A549 (cell line): ENCODE data around the gene MBLAC1. TPM values are rescaled to one million over a fixed set of nuclear protein-coding genes. Genes with fewer than 3 reads are reported as not detected.

Source experiments
- ATAC-seq, 2 experiments: fragments of 200-7000 bp in 1 of 2; fragments of >200 bp in 1 of 2; cut with Nextera tagmentation in 1 of 2; cut with Tn5 transposase in 1 of 2; 3 replicates each; pipeline versions ENCODE4 v1.8.0 to v1.9.1; 2018 to 2020; ENCODE audit warnings: mild to moderate bottlenecking in 1 of 2, moderate library complexity in 1 of 2
- CTCF ChIA-PET: fragments of 300-600 bp; sonication (Branson Sonifier 250); formaldehyde crosslinking; extraction: SDS; loops from one replicate; lab custom pipeline; 2021; ENCODE audit warnings: antibody characterized with exemption, inconsistent platforms; lab: Yijun Ruan, JAX
- POLR2A ChIA-PET: fragments of 350-600 bp; formaldehyde crosslinking; extraction: SDS; loops from one replicate; lab custom pipeline; 2021; ENCODE audit warnings: antibody characterized with exemption, inconsistent platforms; lab: Yijun Ruan, JAX
- DNase-seq, 2 experiments: peaks; one replicate each; pipeline versions ENCODE4 v3.0.0 to v3.0.0-alpha.2; 2011 to 2016; ENCODE audit warnings: low read depth in 1 of 2, low spot score in 1 of 2
- FAIRE-seq: peaks from 2 replicates; lab custom pipeline; 2011; peaks lifted over from hg19 to GRCh38; lab: Jason Lieb, UNC
- H3K27ac ChIP-seq, 2 experiments: fragments of >200 bp; sonication (Bioruptor Twin); formaldehyde crosslinking; 3 replicates each; pipeline ENCODE4 v1.5.1; 2016 to 2017
- H3K4me1 ChIP-seq: fragments of >200 bp; sonication (Bioruptor Twin); formaldehyde crosslinking; 3 replicates; pipeline ENCODE4 v1.6.1; 2016
- H3K4me2 ChIP-seq: fragments of >200 bp; sonication (Bioruptor Twin); formaldehyde crosslinking; 3 replicates; pipeline ENCODE4 v1.6.1; 2016
- H3K4me3 ChIP-seq: fragments of >200 bp; sonication (Bioruptor Twin); formaldehyde crosslinking; 3 replicates; pipeline ENCODE4 v1.5.1; 2016
- H3K9me3 ChIP-seq: fragments of >200 bp; sonication (Bioruptor Twin); formaldehyde crosslinking; 3 replicates; pipeline ENCODE4 v1.6.1; 2016
- BHLHE40 ChIP-seq: IDR thresholded peaks from 2 replicates; pipeline ENCODE4 v1.6.1; 2012; ENCODE audit warnings: low read depth, low read length, inconsistent platforms
- CHD2 ChIP-seq: fragments of 150-350 bp; IDR thresholded peaks from 2 replicates; pipeline ENCODE4 v1.6.1; 2014; ENCODE audit warnings: low read length; ENCODE audit not compliant: partially characterized antibody
- CHD4 ChIP-seq: fragments of 200-600 bp; sonication (generic); IDR thresholded peaks from 2 replicates; pipeline ENCODE4 v1.6.1; 2016; ENCODE audit warnings: antibody characterized with exemption, mild to moderate bottlenecking, borderline replicate concordance
- EHMT2 ChIP-seq: fragments of 200-600 bp; sonication (generic); IDR thresholded peaks from 2 replicates; pipeline ENCODE4 v1.6.1; 2016; ENCODE audit warnings: antibody characterized with exemption, low read depth, mild to moderate bottlenecking, moderate library complexity
- ESRRA ChIP-seq: fragments of 150-350 bp; IDR thresholded peaks from 2 replicates; pipeline ENCODE4 v1.6.1; 2014; ENCODE audit warnings: mild to moderate bottlenecking, low read length, borderline replicate concordance
- FOSB ChIP-seq: fragments of 250-450 bp; sonication (Bioruptor Pico); IDR thresholded peaks from 2 replicates; pipeline ENCODE4 v1.5.0; 2020; ENCODE audit warnings: mild to moderate bottlenecking, moderate library complexity
- HDAC2 ChIP-seq: fragments of 200-600 bp; sonication (generic); IDR thresholded peaks from 2 replicates; pipeline ENCODE4 v1.6.1; 2016
- HES2 ChIP-seq: fragments of >200 bp; sonication (Bioruptor Twin); formaldehyde crosslinking; IDR thresholded peaks from 2 replicates; pipeline ENCODE4 v1.6.1; 2016
- HOXA7 ChIP-seq: fragments of 250-450 bp; sonication (Bioruptor Pico); IDR thresholded peaks from 2 replicates; pipeline ENCODE4 v1.5.0; 2020; ENCODE audit warnings: mild to moderate bottlenecking, moderate library complexity
- HOXB5 ChIP-seq: fragments of 250-450 bp; sonication (Bioruptor Pico); IDR thresholded peaks from 2 replicates; pipeline ENCODE4 v1.5.0; 2020; ENCODE audit warnings: mild to moderate bottlenecking, moderate library complexity
- MAFK ChIP-seq: fragments of 450-650 bp; IDR thresholded peaks from 2 replicates; pipeline ENCODE4 v1.6.1; 2014; ENCODE audit not compliant: partially characterized antibody
- MAZ ChIP-seq: fragments of 150-350 bp; IDR thresholded peaks from 2 replicates; pipeline ENCODE4 v1.6.1; 2014; ENCODE audit warnings: antibody characterized with exemption, low read depth, low read length, borderline replicate concordance
- MYC ChIP-seq: IDR thresholded peaks from 2 replicates; pipeline ENCODE4 v1.6.1; 2012; ENCODE audit warnings: mild to moderate bottlenecking, inconsistent platforms, low read length, improper control_type of control experiment, borderline replicate concordance
- NFE2L2 ChIP-seq: fragments of 150-350 bp; conservative IDR thresholded peaks from 2 replicates; pipeline ENCODE4 v1.6.1; 2014; ENCODE audit warnings: low read length
- NPAS2 ChIP-seq: fragments of 250-450 bp; sonication (Bioruptor Pico); IDR thresholded peaks from 2 replicates; pipeline ENCODE4 v1.8.0; 2022; ENCODE audit warnings: mild to moderate bottlenecking, moderate library complexity, borderline replicate concordance
- PHF8 ChIP-seq: fragments of 200-600 bp; sonication (generic); IDR thresholded peaks from 2 replicates; pipeline ENCODE4 v1.6.1; 2016; ENCODE audit warnings: low read depth, mild to moderate bottlenecking, antibody characterized with exemption, moderate library complexity, borderline replicate concordance
- POLR2AphosphoS2 ChIP-seq: conservative IDR thresholded peaks from 2 replicates; pipeline ENCODE4 v1.6.1; 2012; ENCODE audit warnings: low read length, improper control_type of control experiment, inconsistent platforms
- RNF2 ChIP-seq: fragments of 200-600 bp; sonication (generic); IDR thresholded peaks from 2 replicates; pipeline ENCODE4 v1.6.1; 2016; ENCODE audit warnings: low read depth, mild to moderate bottlenecking, antibody characterized with exemption, moderate library complexity, borderline replicate concordance
- TFCP2L1 ChIP-seq: fragments of 250-450 bp; sonication (Bioruptor Pico); IDR thresholded peaks from 2 replicates; pipeline ENCODE4 v1.5.0; 2021; ENCODE audit warnings: mild to moderate bottlenecking
- ZC3H11A ChIP-seq: fragments of 450-650 bp; IDR thresholded peaks from 2 replicates; pipeline ENCODE4 v1.6.1; 2014; ENCODE audit warnings: antibody characterized with exemption, mild to moderate bottlenecking
- ZSCAN20 ChIP-seq: fragments of 250-450 bp; sonication (Bioruptor Pico); IDR thresholded peaks from 2 replicates; pipeline ENCODE4 v1.8.0; 2022; ENCODE audit warnings: mild to moderate bottlenecking, moderate library complexity
- WGBS: methylation state at CpG from one replicate; pipeline ENCODE4 v1.1.6; 2017; ENCODE audit errors: missing lambda C conversion rate; 5-methylcytosine and 5-hydroxymethylcytosine counted together
- polyA plus RNA-seq, 4 experiments: library from polyadenylated mRNA; depleted of rRNA in 3 of 4; stranded (reverse); fragments of >200 nt; fragmentation: RNase III in 1 of 4; extraction: RNeasy Plus Mini Kit Qiagen cat#74134 plus additional on column Dnase treatment in 1 of 4; gene quantifications; 2 replicates in 3 of 4; 3 replicates in 1 of 4; pipeline ENCODE4 v1.2.3, GENCODE V29; 2011 to 2017
- TF ChIP-seq, protein P1 (sequence below): IDR thresholded peaks from 2 replicates; pipeline ENCODE4 v1.6.1; 2012
- TF ChIP-seq, protein P2 (sequence below): fragments of 250-450 bp; sonication (Bioruptor Pico); IDR thresholded peaks from 2 replicates; pipeline ENCODE4 v1.5.0; 2021; ENCODE audit warnings: mild to moderate bottlenecking, moderate library complexity, borderline replicate concordance
- TF ChIP-seq, protein P3 (sequence below): fragments of 200-600 bp; sonication (generic); IDR thresholded peaks from 2 replicates; pipeline ENCODE4 v1.6.1; 2016; ENCODE audit warnings: antibody characterized with exemption, mild to moderate bottlenecking, moderate library complexity
- TF ChIP-seq, protein P4 (sequence below): fragments of 150-350 bp; IDR thresholded peaks from 2 replicates; pipeline ENCODE4 v1.6.1; 2014; ENCODE audit warnings: low read depth, mild to moderate bottlenecking, low read length

MBLAC1 gene
- polyA plus RNA-seq, 2 of the 4 experiments (the other 2 are of a cell fraction), result 0.63 to 2.6 TPM

DNA sequence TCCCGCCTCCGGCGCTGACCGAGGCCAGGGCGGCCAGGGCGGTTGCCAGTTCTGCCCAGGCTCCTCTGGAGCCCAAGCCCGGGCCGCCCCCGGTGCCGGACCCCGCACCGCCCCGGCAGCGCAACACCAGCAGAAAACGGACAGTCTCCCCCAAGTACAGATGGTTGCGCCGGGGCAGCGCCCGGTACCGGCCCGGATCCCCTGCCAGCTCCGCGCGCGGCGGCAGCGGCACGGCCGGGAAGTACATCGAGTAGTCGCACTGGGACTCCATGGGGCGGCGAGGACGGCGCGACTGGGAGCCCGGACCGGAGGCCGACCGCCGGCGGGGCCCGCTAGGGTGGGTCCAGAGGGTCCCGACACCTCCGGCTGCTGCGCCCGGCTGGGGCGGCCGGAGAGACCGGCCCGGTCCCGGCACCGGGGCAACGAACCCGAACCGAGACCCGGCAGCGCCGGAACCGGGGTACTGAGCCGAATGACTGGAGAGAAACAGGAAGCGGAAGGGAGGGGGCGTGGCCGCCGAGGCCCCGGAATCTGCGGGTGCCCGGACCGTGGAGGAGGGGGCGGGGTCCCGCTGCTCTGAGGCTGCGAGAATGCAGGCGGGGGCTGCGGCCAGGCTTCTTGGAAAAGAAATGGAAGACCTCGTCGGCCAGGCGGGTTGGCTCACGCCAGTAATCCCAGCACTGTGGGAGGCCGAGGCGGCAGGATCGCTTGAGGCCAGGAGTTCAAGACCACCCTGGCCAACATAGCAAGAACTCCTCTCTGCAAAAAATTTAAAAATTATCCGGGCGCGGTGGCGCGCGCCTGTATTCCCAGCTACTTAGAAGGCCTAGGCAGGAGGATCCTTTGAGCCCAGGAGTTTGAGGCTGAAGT, 31.7 kb downstream of the MBLAC1 start, which contains the start of gene TRAPPC14 (continued):
- TF ChIP-seq CHD4 (peak; percentile 56; the same call in 1 of the 2 replicates), RNF2 (no peak), HOXA7 (CRISPR knock-in tag) (no peak), PHF8 (peak; percentile 53), MAZ (peak; percentile 48; the same call in 1 of the 2 replicates), HES2 (no peak), HOXB5 (CRISPR knock-in tag) (no peak)
- TF ChIP-seq, protein P1, sequence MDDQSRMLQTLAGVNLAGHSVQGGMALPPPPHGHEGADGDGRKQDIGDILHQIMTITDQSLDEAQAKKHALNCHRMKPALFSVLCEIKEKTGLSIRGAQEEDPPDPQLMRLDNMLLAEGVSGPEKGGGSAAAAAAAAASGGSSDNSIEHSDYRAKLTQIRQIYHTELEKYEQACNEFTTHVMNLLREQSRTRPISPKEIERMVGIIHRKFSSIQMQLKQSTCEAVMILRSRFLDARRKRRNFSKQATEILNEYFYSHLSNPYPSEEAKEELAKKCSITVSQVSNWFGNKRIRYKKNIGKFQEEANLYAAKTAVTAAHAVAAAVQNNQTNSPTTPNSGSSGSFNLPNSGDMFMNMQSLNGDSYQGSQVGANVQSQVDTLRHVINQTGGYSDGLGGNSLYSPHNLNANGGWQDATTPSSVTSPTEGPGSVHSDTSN, result no peak

GRCh38 chr7:100159099-100159623, 32.4 kb downstream of the MBLAC1 start:
- FAIRE-seq (no peak), ATAC-seq (peak in 1 of 2 experiments; percentile 2; a peak in 1 of 6 replicates), DNase-seq (peak in 1 of 2 experiments; percentile 41)
- TF ChIP-seq, protein P2, sequence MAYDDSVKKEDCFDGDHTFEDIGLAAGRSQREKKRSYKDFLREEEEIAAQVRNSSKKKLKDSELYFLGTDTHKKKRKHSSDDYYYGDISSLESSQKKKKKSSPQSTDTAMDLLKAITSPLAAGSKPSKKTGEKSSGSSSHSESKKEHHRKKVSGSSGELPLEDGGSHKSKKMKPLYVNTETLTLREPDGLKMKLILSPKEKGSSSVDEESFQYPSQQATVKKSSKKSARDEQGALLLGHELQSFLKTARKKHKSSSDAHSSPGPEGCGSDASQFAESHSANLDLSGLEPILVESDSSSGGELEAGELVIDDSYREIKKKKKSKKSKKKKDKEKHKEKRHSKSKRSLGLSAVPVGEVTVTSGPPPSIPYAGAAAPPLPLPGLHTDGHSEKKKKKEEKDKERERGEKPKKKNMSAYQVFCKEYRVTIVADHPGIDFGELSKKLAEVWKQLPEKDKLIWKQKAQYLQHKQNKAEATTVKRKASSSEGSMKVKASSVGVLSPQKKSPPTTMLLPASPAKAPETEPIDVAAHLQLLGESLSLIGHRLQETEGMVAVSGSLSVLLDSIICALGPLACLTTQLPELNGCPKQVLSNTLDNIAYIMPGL, result no peak
- TF ChIP-seq, protein P3, sequence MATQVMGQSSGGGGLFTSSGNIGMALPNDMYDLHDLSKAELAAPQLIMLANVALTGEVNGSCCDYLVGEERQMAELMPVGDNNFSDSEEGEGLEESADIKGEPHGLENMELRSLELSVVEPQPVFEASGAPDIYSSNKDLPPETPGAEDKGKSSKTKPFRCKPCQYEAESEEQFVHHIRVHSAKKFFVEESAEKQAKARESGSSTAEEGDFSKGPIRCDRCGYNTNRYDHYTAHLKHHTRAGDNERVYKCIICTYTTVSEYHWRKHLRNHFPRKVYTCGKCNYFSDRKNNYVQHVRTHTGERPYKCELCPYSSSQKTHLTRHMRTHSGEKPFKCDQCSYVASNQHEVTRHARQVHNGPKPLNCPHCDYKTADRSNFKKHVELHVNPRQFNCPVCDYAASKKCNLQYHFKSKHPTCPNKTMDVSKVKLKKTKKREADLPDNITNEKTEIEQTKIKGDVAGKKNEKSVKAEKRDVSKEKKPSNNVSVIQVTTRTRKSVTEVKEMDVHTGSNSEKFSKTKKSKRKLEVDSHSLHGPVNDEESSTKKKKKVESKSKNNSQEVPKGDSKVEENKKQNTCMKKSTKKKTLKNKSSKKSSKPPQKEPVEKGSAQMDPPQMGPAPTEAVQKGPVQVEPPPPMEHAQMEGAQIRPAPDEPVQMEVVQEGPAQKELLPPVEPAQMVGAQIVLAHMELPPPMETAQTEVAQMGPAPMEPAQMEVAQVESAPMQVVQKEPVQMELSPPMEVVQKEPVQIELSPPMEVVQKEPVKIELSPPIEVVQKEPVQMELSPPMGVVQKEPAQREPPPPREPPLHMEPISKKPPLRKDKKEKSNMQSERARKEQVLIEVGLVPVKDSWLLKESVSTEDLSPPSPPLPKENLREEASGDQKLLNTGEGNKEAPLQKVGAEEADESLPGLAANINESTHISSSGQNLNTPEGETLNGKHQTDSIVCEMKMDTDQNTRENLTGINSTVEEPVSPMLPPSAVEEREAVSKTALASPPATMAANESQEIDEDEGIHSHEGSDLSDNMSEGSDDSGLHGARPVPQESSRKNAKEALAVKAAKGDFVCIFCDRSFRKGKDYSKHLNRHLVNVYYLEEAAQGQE, result no peak
- no peak for TF ChIP-seq POLR2AphosphoS2
- no peak for TF ChIP-seq ZSCAN20
- no peak for TF ChIP-seq BHLHE40
- TF ChIP-seq, protein P4, sequence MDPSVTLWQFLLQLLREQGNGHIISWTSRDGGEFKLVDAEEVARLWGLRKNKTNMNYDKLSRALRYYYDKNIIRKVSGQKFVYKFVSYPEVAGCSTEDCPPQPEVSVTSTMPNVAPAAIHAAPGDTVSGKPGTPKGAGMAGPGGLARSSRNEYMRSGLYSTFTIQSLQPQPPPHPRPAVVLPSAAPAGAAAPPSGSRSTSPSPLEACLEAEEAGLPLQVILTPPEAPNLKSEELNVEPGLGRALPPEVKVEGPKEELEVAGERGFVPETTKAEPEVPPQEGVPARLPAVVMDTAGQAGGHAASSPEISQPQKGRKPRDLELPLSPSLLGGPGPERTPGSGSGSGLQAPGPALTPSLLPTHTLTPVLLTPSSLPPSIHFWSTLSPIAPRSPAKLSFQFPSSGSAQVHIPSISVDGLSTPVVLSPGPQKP, result no peak
- TF ChIP-seq ZC3H11A, result no peak
- no peak for TF ChIP-seq EHMT2
- TF ChIP-seq NFE2L2, result no peak
- no peak for TF ChIP-seq MAZ
- TF ChIP-seq HES2, result no peak
- TF ChIP-seq TFCP2L1 (CRISPR knock-in tag), result no peak
- TF ChIP-seq NPAS2 (CRISPR knock-in tag), result no peak
- no peak for TF ChIP-seq MYC
- TF ChIP-seq HDAC2, result no peak
- no peak for TF ChIP-seq ESRRA
- no peak for TF ChIP-seq CHD2
- no peak for TF ChIP-seq FOSB
- no peak for TF ChIP-seq CHD4
- TF ChIP-seq MAFK, result no peak
- H3K4me3 ChIP-seq, result peak overlapping the region; percentile 90
- peak overlapping the region; percentile 100 for H3K4me2 ChIP-seq
- 66% methylated on average over 7 of the region's 7 CpGs for WGBS
- POLR2A ChIA-PET, result interaction anchor here (0.6 to 1.1 kb wide), 2 partner anchors 10 to 189 kb away, joined by 3 to 13 read pairs; partner anchors contain the start of gene LAMTOR4
- no peaks in the 10 kb centered on the region for H3K9me3 ChIP-seq
- H3K27ac ChIP-seq, result peak overlapping the region; percentile 83 to 96
- CTCF ChIA-PET, result interaction anchor here (0.9 to 23.1 kb wide), 6 partner anchors 8 to 58 kb away, joined by 3 to 245 read pairs (median 4); partner anchors contain the start of gene GAL3ST4
- H3K4me1 ChIP-seq, result peaks cover 40% of the 10 kb centered on the region
